Measurements from ENCODE around the gene VAV1.

GRCh38 chr19:6734096-6734696 lies 38.3 kb upstream of the VAV1 start:
- no peak for TF ChIP-seq EZH2 (IDR thresholded peaks at IDR 0.05; ENCODE audit: insufficient read depth, poor library complexity, severe bottlenecking)
- TF ChIP-seq EZH2phosphoT487 (IDR thresholded peaks at IDR 0.05; ENCODE audit: insufficient read depth, low read depth), result no peak
